GM12892 (cell line): ENCODE measurements around the gene NFKBIB.

Source experiments
- DNase-seq: peaks from one replicate; pipeline ENCODE4 v3.0.0; 2011; ENCODE audit not compliant: insufficient read length
- FAIRE-seq: peaks from 2 replicates; lab custom pipeline; 2011; peaks lifted over from hg19 to GRCh38; lab: Jason Lieb, UNC
- POLR2A ChIP-seq: IDR thresholded peaks from 2 replicates; pipeline ENCODE4 v1.6.1; 2011; ENCODE audit warnings: low read depth, low read length, control low read depth
- POLR2AphosphoS5 ChIP-seq: IDR thresholded peaks from 2 replicates; pipeline ENCODE4 v1.6.1; 2011; ENCODE audit warnings: low read depth, low read length, control low read depth
- TAF1 ChIP-seq: IDR thresholded peaks from 2 replicates; pipeline ENCODE4 v1.6.1; 2011; ENCODE audit warnings: low read depth, mild to moderate bottlenecking, control low read depth, low read length, borderline replicate concordance

NFKBIB gene

DNA sequence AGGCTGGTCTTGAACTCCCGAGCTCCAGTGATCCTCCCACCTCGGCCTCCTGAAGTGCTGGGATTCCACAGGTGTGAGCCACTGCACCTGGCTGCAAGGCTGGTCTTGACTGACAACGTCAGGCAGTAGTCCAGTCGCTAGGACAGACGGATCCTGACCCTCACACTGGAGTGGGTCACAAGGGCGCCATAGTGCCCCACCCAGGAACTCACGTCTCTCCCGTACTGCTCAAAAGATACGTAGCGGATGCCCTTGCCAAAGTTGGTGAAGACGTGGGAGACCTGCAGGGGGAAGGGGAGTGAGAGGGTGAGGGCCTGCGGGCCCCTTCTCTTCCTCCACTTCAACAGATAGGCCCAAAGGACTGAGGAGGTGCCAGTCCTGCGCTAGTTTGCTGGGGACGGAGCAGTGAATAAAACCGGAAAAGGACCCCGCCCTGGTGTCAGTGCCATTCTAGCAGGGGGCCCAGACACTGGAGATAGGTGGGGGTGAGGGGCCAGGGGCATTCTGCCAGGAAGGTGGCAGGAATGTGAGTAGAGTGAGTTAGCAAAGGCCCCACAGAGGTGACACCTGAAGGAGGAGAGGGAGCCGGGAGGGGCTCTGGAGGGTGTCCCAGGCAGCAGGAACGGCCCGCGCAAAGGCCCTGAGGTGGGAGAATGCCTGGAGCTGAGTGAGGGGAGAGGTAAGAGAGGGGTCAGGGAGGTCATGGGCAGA is 42.9 kb downstream of the NFKBIB start:
- no peak for DNase-seq
- no peak for FAIRE-seq
- TF ChIP-seq TAF1 (no peak), POLR2A (no peak), POLR2AphosphoS5 (no peak)

DNA sequence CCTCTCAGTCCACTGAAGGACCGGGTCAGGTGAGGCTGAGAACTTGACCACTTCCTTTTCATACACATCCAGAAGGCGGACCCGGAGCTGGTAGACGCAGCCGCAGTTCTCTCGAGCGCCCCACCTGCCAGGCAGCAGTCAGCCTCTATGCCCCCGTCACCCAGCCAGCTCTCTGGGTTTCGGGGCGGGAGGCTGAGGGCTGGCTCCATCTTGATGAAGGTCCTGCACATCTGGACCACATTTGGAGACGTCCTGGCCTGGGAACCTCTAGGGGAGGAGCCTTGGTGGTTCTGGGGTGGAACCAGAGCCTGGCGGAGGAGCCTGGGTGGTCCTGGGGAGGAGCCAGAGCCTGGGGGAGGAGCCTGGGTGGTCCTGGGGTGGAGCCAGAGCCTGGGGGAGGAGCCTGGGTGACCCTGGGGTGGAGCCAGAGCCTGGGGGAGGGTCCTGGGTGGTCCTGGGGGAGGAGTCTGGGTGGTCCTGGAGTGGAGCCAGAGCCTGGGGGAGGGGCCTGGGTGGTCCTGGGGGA is 45.3 kb downstream of the NFKBIB start:
- TF ChIP-seq TAF1, result no peak
- no peak for TF ChIP-seq POLR2AphosphoS5
- TF ChIP-seq POLR2A, result no peak
- FAIRE-seq (no peak), DNase-seq (no peak)

GRCh38 chr19:38945562-38946228 is 45.9 kb downstream of the NFKBIB start:
- FAIRE-seq (no peak), DNase-seq (no peak)
- TF ChIP-seq TAF1 (no peak), POLR2AphosphoS5 (no peak), POLR2A (no peak)

DNA sequence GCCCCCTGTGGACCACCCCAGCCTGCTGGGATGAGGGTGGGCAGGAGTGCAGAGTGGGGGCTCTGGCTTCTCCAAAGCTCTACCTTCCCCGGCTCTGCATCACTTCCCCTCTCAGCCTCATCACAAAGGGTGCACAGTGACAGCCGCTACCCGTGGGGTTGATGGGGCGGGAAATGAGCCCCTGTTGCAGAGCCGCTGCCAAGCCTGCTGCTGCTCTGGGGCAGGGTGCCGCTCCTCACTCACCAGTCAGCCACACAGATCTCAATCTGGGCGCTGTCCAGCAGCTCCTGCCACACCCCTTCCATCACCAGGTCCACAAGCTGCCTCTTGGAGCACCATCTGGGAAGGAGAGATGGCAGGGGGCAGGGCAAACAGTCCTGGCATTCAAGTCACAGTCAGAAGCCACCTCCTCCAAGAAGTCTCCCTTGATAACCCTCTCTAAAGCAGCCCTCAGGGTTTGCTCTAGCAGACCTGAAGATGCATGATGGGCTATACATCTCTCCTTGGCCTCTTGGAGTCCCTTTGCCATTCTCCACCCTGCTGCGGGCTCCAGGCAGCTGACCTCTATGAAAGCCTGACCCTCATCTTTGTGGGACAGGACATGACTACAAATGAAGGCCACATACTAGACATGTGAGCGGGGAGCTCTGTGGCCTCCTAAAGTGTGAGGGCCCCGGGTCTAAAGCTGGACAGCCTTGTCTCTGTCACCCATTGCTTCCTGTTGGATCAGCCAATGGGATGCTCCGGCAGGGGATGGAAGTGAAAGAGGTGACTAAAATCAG is 46.7 kb downstream of the NFKBIB start:
- FAIRE-seq (no peak), DNase-seq (no peak)
- TF ChIP-seq TAF1 (no peak), POLR2AphosphoS5 (no peak), POLR2A (no peak)

DNA sequence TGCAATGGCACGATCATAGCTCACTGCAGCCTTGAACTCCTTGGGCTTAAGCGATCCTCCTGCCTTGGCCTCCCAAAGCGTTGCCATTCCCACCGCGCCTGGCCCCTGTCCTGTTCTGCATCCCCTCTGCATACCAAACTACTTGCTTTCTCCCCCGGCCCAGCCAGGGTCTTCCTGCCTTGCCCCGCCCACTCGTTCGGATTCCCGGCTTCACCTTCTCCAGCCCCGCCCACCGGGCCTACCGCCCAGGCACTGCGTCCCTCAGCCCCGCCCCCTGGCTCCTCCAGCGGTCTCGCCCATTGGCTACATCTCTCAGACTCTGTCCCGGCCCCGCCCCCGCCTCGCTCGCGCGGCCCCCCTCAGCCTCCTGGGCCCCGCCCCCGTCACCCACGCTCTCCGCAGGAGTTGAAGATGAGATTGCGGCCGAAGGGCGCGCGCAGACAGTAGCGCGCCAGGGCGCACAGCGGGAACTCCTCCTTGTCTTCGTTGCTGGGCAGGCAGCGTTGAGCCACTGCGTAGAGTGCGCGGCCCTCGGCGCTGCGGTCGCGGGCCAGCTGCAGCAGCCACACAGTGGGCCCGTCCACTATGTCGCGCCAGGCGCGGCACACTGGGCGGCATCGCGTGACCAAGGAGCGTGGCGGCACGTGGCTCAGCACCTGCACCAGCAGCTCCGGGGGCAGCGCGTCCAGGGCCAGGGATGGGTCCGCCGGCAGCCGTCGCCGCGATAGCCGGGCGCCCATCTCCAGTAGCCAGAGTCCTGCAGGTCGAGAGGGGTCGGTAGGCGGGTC is 50.0 kb downstream of the NFKBIB start:
- DNase-seq (peak; percentile 68), FAIRE-seq (no peak)
- TF ChIP-seq TAF1 (no peak), POLR2A (no peak), POLR2AphosphoS5 (no peak)

- DNase-seq, result no peak
Measured at GRCh38 chr19:38951187-38951586, 51.4 kb downstream of the NFKBIB start.

DNA sequence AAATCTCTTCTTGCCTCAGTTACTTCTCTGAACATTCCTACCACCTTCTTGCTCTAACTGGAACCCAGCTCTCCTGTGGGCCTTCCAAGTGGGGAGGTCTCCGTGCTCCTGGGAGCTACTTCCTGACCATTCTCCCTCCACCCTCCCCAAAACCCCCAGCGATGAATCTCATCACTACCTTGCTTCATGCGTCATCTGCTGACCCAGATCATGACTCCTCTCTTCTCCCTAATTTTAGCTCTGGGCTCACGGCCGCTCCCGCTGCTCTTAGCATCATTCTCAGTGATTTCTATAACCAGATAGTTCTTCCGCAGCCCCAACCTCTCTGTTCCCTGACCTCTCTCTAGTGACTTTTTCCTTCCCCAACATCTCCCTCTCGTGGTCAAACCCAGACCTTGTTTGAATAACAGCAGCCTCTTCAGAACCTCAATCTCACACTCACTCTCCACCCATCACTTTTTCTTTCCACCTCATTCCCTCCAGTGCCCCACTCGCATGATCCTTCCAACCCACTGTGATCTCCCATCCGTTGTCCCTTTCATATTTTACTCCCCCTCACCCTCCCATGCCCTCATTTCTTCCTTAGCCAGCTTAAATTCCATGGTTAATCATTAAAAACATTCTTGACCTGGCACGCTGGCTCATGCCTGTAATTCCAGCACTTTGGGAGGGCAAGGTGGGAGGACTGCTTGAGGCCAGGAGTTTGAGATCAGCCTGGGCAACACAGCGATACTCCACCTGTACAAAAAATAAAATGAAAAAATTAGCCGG is 52.8 kb downstream of the NFKBIB start:
- no peak for TF ChIP-seq TAF1
- no peak for TF ChIP-seq POLR2AphosphoS5
- no peak for TF ChIP-seq POLR2A
- FAIRE-seq, result no peak
- DNase-seq, result no peak

More at GRCh38 chr19:38951187-38951586, 51.4 kb downstream of the NFKBIB start:
- no peak for TF ChIP-seq TAF1
- no peak for TF ChIP-seq POLR2AphosphoS5
- no peak for TF ChIP-seq POLR2A
- FAIRE-seq, result no peak

GRCh38 chr19:38953677-38954076 is 53.9 kb downstream of the NFKBIB start:
- DNase-seq, result no peak
- no peak for TF ChIP-seq TAF1
- no peak for TF ChIP-seq POLR2AphosphoS5
- TF ChIP-seq POLR2A, result no peak
- FAIRE-seq, result no peak

DNA sequence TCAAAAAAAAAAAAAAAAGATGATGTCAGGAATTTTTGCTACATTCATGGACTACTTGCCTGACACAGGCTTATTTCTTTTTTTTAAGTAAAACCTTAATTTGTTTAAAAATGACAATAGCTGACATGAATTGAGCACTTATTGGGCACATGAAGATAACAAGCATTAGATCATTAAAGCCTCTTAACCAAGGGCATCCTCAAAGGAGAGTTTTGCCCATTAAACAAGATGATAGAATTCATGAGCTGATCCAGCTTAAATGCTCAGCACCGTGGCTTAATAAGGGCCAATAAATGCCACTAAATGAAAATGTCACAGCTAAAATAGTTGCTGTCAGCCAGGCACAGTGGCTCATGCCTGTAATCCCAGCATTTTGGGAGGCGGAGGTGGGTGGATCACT is 56.5 kb downstream of the NFKBIB start:
- FAIRE-seq, result no peak
- DNase-seq, result no peak
- TF ChIP-seq POLR2A, result no peak
- TF ChIP-seq TAF1, result no peak
- no peak for TF ChIP-seq POLR2AphosphoS5

GRCh38 chr19:38958301-38958700 is 58.5 kb downstream of the NFKBIB start:
- DNase-seq (no peak), FAIRE-seq (no peak)
- TF ChIP-seq POLR2AphosphoS5, result no peak
- no peak for TF ChIP-seq POLR2A
- no peak for TF ChIP-seq TAF1
